Hematopoietic multipotent progenitor cell treated with erythropoietin and hydrocortisone succinate and interleukin-3 and kit ligand, for 6 days (in vitro differentiated cells): ENCODE data around the gene DCTN1.
"Not testable (repeated sequence)": the region's sequence is repeated elsewhere in the genome, so short reads cannot be mapped to it uniquely, and the experiment has no call there.

ENCODE experiments used
- DNase-seq: peaks from one replicate; pipeline ENCODE4 v3.0.0-alpha.2; 2015

DCTN1 gene

GRCh38 chr2:74379851-74380789 lies at the start of gene DCTN1:
Gene DCTN1, minus strand, starts transcription at chr2:74380311. Its CDS starts 274 bp downstream, at chr2:74380037.
- peak; percentile 52 for DNase-seq

- no peak for DNase-seq
Measured at GRCh38 chr2:74428675-74429074, 48.6 kb upstream of the DCTN1 start.

GRCh38 chr2:74427551-74427950 lies 47.4 kb upstream of the DCTN1 start:
- no peak for DNase-seq

GRCh38 chr2:74426181-74426758 lies 46.2 kb upstream of the DCTN1 start:
- DNase-seq: no peak

- DNase-seq: no peak
Measured at GRCh38 chr2:74425523-74425922, 45.4 kb upstream of the DCTN1 start.

- no peak for DNase-seq
Measured at GRCh38 chr2:74424995-74425406, 44.9 kb upstream of the DCTN1 start.

GRCh38 chr2:74424139-74424992 lies 44.3 kb upstream of the DCTN1 start:
- no peak for DNase-seq

GRCh38 chr2:74423231-74424095 lies 43.4 kb upstream of the DCTN1 start:
- DNase-seq: no peak

- peak; percentile 92 for DNase-seq
Measured at GRCh38 chr2:74421221-74421870, 41.2 kb upstream of the DCTN1 start, which contains the start of the genes C2orf81 and WDR54. Gene C2orf81, minus strand, starts transcription at chr2:74421619. Its CDS starts 59 bp downstream, at chr2:74421560. Gene WDR54, plus strand, starts transcription at chr2:74421730. Its CDS starts 424 bp downstream, at chr2:74422154.

- DNase-seq: not testable (repeated sequence)
Measured at GRCh38 chr2:74420443-74421103, 40.5 kb upstream of the DCTN1 start.

- DNase-seq: no peak
Measured at GRCh38 chr2:74420006-74420405, 39.9 kb upstream of the DCTN1 start.

GRCh38 chr2:74419345-74419744 lies 39.2 kb upstream of the DCTN1 start:
- no peak for DNase-seq

GRCh38 chr2:74418312-74418711 lies 38.2 kb upstream of the DCTN1 start:
- DNase-seq: no peak

GRCh38 chr2:74417763-74418162 lies 37.7 kb upstream of the DCTN1 start:
- no peak for DNase-seq

GRCh38 chr2:74417197-74417596 lies 37.1 kb upstream of the DCTN1 start:
- no peak for DNase-seq

GRCh38 chr2:74416778-74417177 lies 36.7 kb upstream of the DCTN1 start:
- peak; percentile 16 for DNase-seq

GRCh38 chr2:74415762-74416395 lies 35.8 kb upstream of the DCTN1 start:
- no peak for DNase-seq

- peak; percentile 29 for DNase-seq
Measured at GRCh38 chr2:74414881-74415761, 35.0 kb upstream of the DCTN1 start.

- no peak for DNase-seq
Measured at GRCh38 chr2:74414441-74414840, 34.3 kb upstream of the DCTN1 start.
